ENCODE measurements around the gene RAD52.

- TF ChIP-seq EZH2phosphoT487 (IDR thresholded peaks at IDR 0.05; ENCODE audit: borderline replicate concordance, low read length) (no peak), CTCF (conservative IDR thresholded peaks at IDR 0.05; ENCODE audit: low read depth, low read length) (no peak), EZH2 (IDR thresholded peaks at IDR 0.05; ENCODE audit: low read length, unreplicated experiment) (no peak)
These were observed 9.2 kb upstream of the RAD52 start for GRCh38 chr12:958588-959123.
